GM23338 (cell line): ENCODE measurements around the gene MYH15. TPM values are rescaled to one million over a fixed set of nuclear protein-coding genes. Genes with fewer than 3 reads are reported as not detected.
A peak's percentile ranks its signal among the peaks of the same experiment; 100 is the strongest.

Experiments used
- ATAC-seq: fragments of 200-7000 bp; cut with Tn5 transposase; 3 replicates; pipeline ENCODE4 v1.9.1; 2020
- DNase-seq: peaks from one replicate; pipeline ENCODE4 v3.0.0-alpha.2; 2015; ENCODE audit warnings: low spot score
- H2AFZ ChIP-seq: fragments of 200-600 bp; sonication (generic); 2 replicates; pipeline ENCODE4 v1.8.0; 2016; ENCODE audit warnings: antibody characterized with exemption, mild to moderate bottlenecking, moderate library complexity
- H3F3A ChIP-seq: fragments of 200-600 bp; sonication (generic); replicated peaks from 2 replicates; pipeline ENCODE4 v1.8.0; 2017; ENCODE audit warnings: antibody characterized with exemption, mixed run types, low read depth
- H3K27ac ChIP-seq: fragments of 200-600 bp; sonication (generic); 2 replicates; pipeline ENCODE4 v1.6.1; 2016; ENCODE audit warnings: low read depth
- H3K27me3 ChIP-seq: fragments of 200-600 bp; sonication (generic); 2 replicates; pipeline ENCODE4 v1.8.0; 2016; ENCODE audit warnings: mild to moderate bottlenecking, mixed run types, moderate library complexity; ENCODE audit not compliant: insufficient read depth
- H3K36me3 ChIP-seq: fragments of 200-600 bp; sonication (generic); 2 replicates; pipeline ENCODE4 v1.8.0; 2016; ENCODE audit warnings: mild to moderate bottlenecking; ENCODE audit not compliant: insufficient read depth
- H3K4me1 ChIP-seq: fragments of 200-600 bp; sonication (generic); 2 replicates; pipeline ENCODE4 v1.8.0; 2016; ENCODE audit warnings: mild to moderate bottlenecking, moderate library complexity; ENCODE audit not compliant: insufficient read depth
- H3K4me2 ChIP-seq: fragments of 200-600 bp; sonication (generic); 2 replicates; pipeline ENCODE4 v1.7.1; 2017; ENCODE audit warnings: mixed run types
- H3K4me3 ChIP-seq: fragments of 200-600 bp; sonication (generic); 2 replicates; pipeline ENCODE4 v1.6.1; 2016; ENCODE audit warnings: mixed run types
- H3K79me2 ChIP-seq: fragments of 200-600 bp; sonication (generic); replicated peaks from 2 replicates; pipeline ENCODE4 v1.8.0; 2017; ENCODE audit warnings: mild to moderate bottlenecking; ENCODE audit not compliant: insufficient read depth
- H3K9me2 ChIP-seq: fragments of 200-600 bp; sonication (generic); 2 replicates; pipeline ENCODE4 v1.8.0; 2017; ENCODE audit not compliant: insufficient read depth
- H4K20me1 ChIP-seq: fragments of 200-600 bp; sonication (generic); replicated peaks from 2 replicates; pipeline ENCODE4 v1.8.0; 2017; ENCODE audit warnings: mild to moderate bottlenecking; ENCODE audit not compliant: insufficient read depth
- H3K27ac Mint-ChIP-seq: 2 replicates; pipeline ENCODE4 v1.8.0; 2020; ENCODE audit warnings: inconsistent platforms, mild to moderate bottlenecking, moderate library complexity, mixed read lengths
- H3K27me3 Mint-ChIP-seq: 3 replicates; pipeline ENCODE4 v1.8.0; 2022; ENCODE audit warnings: low read depth, mild to moderate bottlenecking, moderate library complexity, mixed read lengths, inconsistent platforms; ENCODE audit not compliant: insufficient read depth, poor library complexity
- H3K36me3 Mint-ChIP-seq: 3 replicates; pipeline ENCODE4 v1.8.0; 2021; ENCODE audit warnings: low read depth, mild to moderate bottlenecking, inconsistent platforms, moderate library complexity, mixed read lengths
- H3K4me1 Mint-ChIP-seq: 3 replicates; pipeline ENCODE4 v1.8.0; 2020; ENCODE audit warnings: mild to moderate bottlenecking, inconsistent platforms, mixed read lengths
- H3K4me3 Mint-ChIP-seq: 3 replicates; pipeline ENCODE4 v1.8.0; 2021; ENCODE audit warnings: moderate library complexity, mild to moderate bottlenecking, inconsistent platforms, mixed read lengths
- H3K9me3 Mint-ChIP-seq: 3 replicates; pipeline ENCODE4 v1.8.0; 2020; ENCODE audit warnings: moderate library complexity, mild to moderate bottlenecking, inconsistent platforms, mixed read lengths
- CREB1 ChIP-seq: fragments of 250-450 bp; sonication (Bioruptor Pico); IDR thresholded peaks from 2 replicates; pipeline ENCODE4 v1.5.0; 2020; ENCODE audit warnings: low read depth, mild to moderate bottlenecking, moderate library complexity
- EZH2 ChIP-seq: fragments of 200-600 bp; sonication (generic); IDR thresholded peaks from one replicate; pipeline ENCODE4 v1.8.0; 2017; ENCODE audit warnings: antibody characterized with exemption, mild to moderate bottlenecking, low read depth; ENCODE audit not compliant: unreplicated experiment
- NANOG ChIP-seq: IDR thresholded peaks from 2 replicates; pipeline ENCODE4 v1.6.1; 2016; ENCODE audit warnings: antibody characterized with exemption, borderline replicate concordance
- POLR2AphosphoS5 ChIP-seq: IDR thresholded peaks from 2 replicates; pipeline ENCODE4 v1.6.1; 2016; ENCODE audit warnings: antibody characterized with exemption, low read depth
- STAT1 ChIP-seq: IDR thresholded peaks from one replicate; pipeline ENCODE4 v1.6.1; 2016; ENCODE audit warnings: antibody characterized with exemption; ENCODE audit not compliant: unreplicated experiment
- ZNF114 ChIP-seq: fragments of 250-450 bp; sonication (Bioruptor Pico); IDR thresholded peaks from 2 replicates; pipeline ENCODE4 v1.5.0; 2020; ENCODE audit warnings: mild to moderate bottlenecking, moderate library complexity
- polyA plus RNA-seq: library from polyadenylated mRNA; unstranded; fragments of >200 nt; fragmentation: Nextera tagmentation; extraction: Ambion mirVana; gene quantifications from 2 replicates; pipeline ENCODE4 v1.2.1, GENCODE V29; 2016
- total RNA-seq: library from RNA; depleted of rRNA; stranded (reverse); fragments of >200 nt; shearing (Covaris generic); gene quantifications from 2 replicates; pipeline ENCODE4 v1.2.3, GENCODE V29; 2014
- TF ChIP-seq, protein P1 (sequence below): IDR thresholded peaks from 2 replicates; pipeline ENCODE4 v1.6.1; 2016; ENCODE audit warnings: antibody characterized with exemption
- TF ChIP-seq, protein P2 (sequence below), 2 experiments: fragments of 200-600 bp in 1 of 2; sonication (generic) in 1 of 2; conservative IDR thresholded peaks; 2 replicates each; pipeline versions ENCODE4 v1.5.1 to v1.6.1; 2016 to 2017; ENCODE audit warnings: antibody characterized with exemption in 2 of 2, low read depth in 2 of 2, mild to moderate bottlenecking in 2 of 2, moderate library complexity in 1 of 2

MYH15 gene
- total and polyA plus RNA-seq, 2 experiments from 2014 or later = 0.07 TPM; not detected in 1

DNA sequence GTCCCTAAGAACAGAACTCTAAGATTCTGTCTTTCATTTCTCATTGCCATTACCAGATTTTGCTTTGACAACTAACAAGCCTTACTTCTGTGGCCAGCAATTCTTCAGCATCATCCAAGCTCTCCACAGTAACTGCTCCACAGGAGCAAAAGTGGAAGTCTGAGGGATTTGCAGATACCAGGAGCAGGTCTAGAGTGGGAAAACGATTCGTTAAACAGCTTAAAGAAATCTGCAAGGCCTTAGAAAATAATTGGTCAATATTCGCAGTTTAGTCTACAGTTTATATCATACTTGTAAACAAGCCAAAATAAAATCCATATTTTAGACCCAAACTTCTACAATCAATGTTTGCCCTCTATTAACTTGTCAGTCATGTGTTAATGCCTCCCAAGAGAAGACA, 24.1 kb downstream of the MYH15 start:
- Mint-ChIP-seq H3K4me3 (no peak overlapping the region), H3K36me3 (no peaks in the 10 kb centered on the region), H3K27me3 (no peaks in the 10 kb centered on the region), H3K9me3 (no peaks in the 10 kb centered on the region), H3K4me1 (peaks cover 16% of the 10 kb centered on the region), H3K27ac (no peak overlapping the region)
- no peaks in the 10 kb centered on the region for H3K36me3 ChIP-seq
- H3K27ac ChIP-seq = no peak overlapping the region
- no peaks in the 10 kb centered on the region for H3K79me2 ChIP-seq
- TF ChIP-seq, protein P1, sequence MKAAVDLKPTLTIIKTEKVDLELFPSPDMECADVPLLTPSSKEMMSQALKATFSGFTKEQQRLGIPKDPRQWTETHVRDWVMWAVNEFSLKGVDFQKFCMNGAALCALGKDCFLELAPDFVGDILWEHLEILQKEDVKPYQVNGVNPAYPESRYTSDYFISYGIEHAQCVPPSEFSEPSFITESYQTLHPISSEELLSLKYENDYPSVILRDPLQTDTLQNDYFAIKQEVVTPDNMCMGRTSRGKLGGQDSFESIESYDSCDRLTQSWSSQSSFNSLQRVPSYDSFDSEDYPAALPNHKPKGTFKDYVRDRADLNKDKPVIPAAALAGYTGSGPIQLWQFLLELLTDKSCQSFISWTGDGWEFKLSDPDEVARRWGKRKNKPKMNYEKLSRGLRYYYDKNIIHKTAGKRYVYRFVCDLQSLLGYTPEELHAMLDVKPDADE = no peak
- no peak for TF ChIP-seq EZH2
- no peak for TF ChIP-seq POLR2AphosphoS5
- no peak overlapping the region for H3K4me3 ChIP-seq
- no peaks in the 10 kb centered on the region for H3K27me3 ChIP-seq
- H3K4me1 ChIP-seq = peaks cover 24% of the 10 kb centered on the region
- H2AFZ ChIP-seq = 0 out of 2 replicates have a peak overlapping the region, but pooled peaks have one; percentile 11
- H3K9me2 ChIP-seq = no peaks in the 10 kb centered on the region
- ATAC-seq = no peak
- no peaks in the 10 kb centered on the region for H3F3A ChIP-seq
- no peak for DNase-seq
- no peaks in the 10 kb centered on the region for H4K20me1 ChIP-seq
- no peak overlapping the region for H3K4me2 ChIP-seq

DNA sequence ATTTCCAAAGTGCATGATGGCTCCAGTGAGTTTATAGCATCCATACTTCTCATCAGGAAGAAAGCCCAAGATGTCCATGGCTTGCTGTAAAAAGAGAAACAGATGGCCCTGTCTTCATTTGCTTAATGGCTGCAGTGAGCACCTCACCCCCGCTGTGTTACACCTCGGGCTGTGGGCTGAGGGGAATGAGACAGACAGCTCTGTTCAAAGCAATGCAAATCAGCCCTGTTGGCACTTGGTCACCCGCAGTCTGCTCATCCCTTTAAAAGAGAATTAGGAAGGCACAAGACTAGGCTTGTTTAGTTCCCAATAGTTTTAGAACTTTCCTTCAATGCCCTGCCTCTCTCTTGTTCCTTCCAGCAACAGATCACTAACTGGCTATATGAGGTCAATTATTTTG, 25.2 kb downstream of the MYH15 start:
- ATAC-seq = peak; percentile 99
- no peak overlapping the region for H2AFZ ChIP-seq
- H3K4me2 ChIP-seq = peak overlapping the region; percentile 54; the same call in 1 of the 2 replicates
- Mint-ChIP-seq H3K4me1 (peaks cover 16% of the 10 kb centered on the region), H3K27me3 (no peaks in the 10 kb centered on the region), H3K36me3 (no peaks in the 10 kb centered on the region), H3K9me3 (no peaks in the 10 kb centered on the region), H3K4me3 (0 out of 3 replicates have a peak overlapping the region, but pooled peaks have one; percentile 23), H3K27ac (no peak overlapping the region)
- H3K27ac ChIP-seq = no peak overlapping the region
- H3F3A ChIP-seq = no peaks in the 10 kb centered on the region
- peak; percentile 71 for DNase-seq
- H3K9me2 ChIP-seq = no peaks in the 10 kb centered on the region
- no peaks in the 10 kb centered on the region for H4K20me1 ChIP-seq
- TF ChIP-seq NANOG (peak; percentile 8; the same call in 1 of the 2 replicates), EZH2 (no peak)
- H3K27me3 ChIP-seq = no peaks in the 10 kb centered on the region
- H3K79me2 ChIP-seq = no peaks in the 10 kb centered on the region
- H3K36me3 ChIP-seq = no peaks in the 10 kb centered on the region
- peaks cover 24% of the 10 kb centered on the region for H3K4me1 ChIP-seq
- H3K4me3 ChIP-seq = no peak overlapping the region

DNA sequence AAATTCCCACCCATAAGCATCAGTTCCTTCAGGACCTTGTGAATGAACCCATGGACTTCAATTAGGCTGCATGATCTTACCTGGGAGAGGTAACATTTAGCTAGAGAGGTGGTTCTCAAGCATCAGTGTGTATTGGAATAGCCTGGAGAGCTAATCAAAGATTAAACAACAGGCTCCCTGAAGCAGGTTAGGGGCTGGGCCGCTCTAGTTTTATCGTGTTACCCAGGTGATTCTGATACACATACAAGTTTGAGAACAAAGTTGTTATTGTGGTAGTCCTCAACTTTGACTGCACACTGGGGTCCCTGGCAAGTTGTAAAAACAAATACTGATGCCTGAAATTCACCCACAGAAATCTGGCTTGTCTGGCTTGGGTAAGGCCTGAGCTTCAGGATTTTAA, 31.2 kb downstream of the MYH15 start:
- H3K27ac ChIP-seq = no peak overlapping the region
- no peak overlapping the region for H3K4me2 ChIP-seq
- no peaks in the 10 kb centered on the region for H3K79me2 ChIP-seq
- no peak for DNase-seq
- no peak for ATAC-seq
- no peak overlapping the region for H3K4me3 ChIP-seq
- no peaks in the 10 kb centered on the region for H3F3A ChIP-seq
- Mint-ChIP-seq H3K27me3 (no peaks in the 10 kb centered on the region), H3K27ac (no peak overlapping the region), H3K9me3 (no peaks in the 10 kb centered on the region), H3K36me3 (no peaks in the 10 kb centered on the region), H3K4me3 (no peak overlapping the region), H3K4me1 (no peaks in the 10 kb centered on the region)
- H3K36me3 ChIP-seq = no peaks in the 10 kb centered on the region
- H3K27me3 ChIP-seq = no peaks in the 10 kb centered on the region
- no peaks in the 10 kb centered on the region for H3K4me1 ChIP-seq
- H2AFZ ChIP-seq = no peak overlapping the region
- no peaks in the 10 kb centered on the region for H3K9me2 ChIP-seq
- H4K20me1 ChIP-seq = no peaks in the 10 kb centered on the region
- TF ChIP-seq STAT1 (no peak), NANOG (no peak), POLR2AphosphoS5 (no peak), EZH2 (no peak), CREB1 (CRISPR knock-in tag) (no peak), ZNF114 (CRISPR knock-in tag) (no peak)
- TF ChIP-seq, protein P2, sequence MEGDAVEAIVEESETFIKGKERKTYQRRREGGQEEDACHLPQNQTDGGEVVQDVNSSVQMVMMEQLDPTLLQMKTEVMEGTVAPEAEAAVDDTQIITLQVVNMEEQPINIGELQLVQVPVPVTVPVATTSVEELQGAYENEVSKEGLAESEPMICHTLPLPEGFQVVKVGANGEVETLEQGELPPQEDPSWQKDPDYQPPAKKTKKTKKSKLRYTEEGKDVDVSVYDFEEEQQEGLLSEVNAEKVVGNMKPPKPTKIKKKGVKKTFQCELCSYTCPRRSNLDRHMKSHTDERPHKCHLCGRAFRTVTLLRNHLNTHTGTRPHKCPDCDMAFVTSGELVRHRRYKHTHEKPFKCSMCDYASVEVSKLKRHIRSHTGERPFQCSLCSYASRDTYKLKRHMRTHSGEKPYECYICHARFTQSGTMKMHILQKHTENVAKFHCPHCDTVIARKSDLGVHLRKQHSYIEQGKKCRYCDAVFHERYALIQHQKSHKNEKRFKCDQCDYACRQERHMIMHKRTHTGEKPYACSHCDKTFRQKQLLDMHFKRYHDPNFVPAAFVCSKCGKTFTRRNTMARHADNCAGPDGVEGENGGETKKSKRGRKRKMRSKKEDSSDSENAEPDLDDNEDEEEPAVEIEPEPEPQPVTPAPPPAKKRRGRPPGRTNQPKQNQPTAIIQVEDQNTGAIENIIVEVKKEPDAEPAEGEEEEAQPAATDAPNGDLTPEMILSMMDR (conservative IDR thresholded peaks at IDR 0.05; ENCODE audit: low read depth in 2 of 2) = no peak
